Amniotic stem cell (primary cell): Measurements from ENCODE around the gene ATG14.
"Not testable (repeated sequence)": the region's sequence is repeated elsewhere in the genome, so short reads cannot be mapped to it uniquely, and the experiment has no call there.

ENCODE experiments used
- DNase-seq: peaks from one replicate; lab custom pipeline; 2025; lab: John Stamatoyannopoulos, UW

Gene ATG14

DNA sequence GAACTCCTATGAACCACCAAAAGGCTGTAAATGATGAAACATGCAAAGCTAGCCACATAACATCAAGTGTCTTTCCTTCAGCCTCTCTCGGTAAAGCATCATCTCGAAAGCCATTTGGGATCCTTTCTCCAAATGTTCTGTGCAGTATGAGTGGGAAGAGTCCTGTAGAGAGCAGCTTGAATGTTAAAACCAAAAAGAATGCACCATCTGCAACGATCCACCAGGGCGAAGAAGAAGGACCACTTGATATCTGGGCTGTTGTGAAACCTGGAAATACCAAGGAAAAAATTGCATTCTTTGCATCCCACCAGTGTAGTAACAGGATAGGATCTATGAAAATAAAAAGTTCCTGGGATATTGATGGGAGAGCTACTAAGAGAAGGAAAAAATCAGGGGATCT, 61.2 kb downstream of the ATG14 start:
- no peak for DNase-seq

DNA sequence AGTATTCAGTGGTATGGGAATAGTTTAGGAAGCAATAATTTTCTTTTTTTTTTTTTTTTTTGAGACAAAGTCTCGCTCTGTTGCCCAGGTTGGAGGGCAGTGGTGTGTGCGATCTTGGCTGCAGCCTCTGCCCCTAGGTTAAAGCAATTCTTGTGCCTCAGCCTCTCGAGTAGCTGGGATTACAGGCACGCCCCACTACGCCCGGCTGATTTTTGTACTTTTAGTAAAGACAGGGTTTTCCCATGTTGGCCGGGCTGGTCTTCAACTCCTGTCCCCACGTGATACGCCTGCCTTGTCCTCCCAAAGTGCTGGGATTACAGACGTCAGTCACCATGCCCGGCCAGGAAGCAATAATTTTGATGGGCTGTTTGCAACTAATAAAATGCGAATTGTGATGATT, 62.1 kb downstream of the ATG14 start:
- no peak for DNase-seq

DNA sequence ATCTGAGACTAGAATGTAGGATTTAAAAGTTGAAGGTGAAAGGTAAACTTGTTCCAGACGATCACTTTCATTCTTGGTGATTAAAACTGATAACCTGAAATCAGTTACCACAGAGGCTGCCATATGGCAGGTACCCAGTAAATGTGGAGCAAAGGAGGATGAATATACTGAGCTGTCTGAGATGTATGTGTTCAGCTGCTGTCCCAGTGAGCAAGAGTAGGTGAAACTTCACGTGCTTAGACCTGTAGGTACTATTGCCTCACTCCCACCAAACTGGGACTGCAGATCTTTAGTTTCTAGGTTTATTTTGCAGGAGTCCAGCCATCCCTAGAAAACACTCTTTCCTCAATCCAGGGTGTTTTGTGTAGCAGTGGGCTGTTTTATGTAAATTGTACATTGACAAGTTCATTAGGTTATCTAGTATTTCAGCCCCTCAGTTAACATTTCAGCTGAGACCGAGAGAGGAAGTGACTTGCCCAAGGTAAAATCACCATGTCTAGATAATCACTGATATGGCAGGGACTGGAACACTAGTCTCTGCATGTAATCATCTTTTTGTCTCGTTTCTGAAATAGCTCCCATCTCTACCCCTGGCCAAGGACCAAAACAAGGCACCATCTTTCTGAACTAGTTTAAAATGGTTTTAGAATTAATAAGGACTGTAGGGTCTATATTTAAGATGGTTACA, 62.7 kb downstream of the ATG14 start:
- DNase-seq: no peak

DNA sequence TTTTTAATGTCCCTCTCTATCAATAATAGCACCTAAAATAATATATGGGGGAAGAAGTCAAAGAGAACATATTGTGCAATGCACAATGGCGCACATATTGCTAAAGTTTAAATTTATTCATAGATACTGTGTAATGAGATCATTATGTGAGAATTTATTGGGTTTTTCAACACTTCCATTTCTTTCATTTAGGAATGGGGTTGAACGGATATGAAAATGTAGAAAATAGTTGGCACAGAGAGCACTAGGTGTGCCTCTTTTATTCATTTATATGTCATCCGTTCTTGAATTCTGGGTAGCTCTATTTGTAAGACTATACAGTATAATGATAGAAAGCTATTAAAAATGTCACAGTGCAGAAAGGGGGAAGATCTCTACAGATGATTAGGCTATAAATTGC, 63.9 kb downstream of the ATG14 start:
- DNase-seq: no peak

DNA sequence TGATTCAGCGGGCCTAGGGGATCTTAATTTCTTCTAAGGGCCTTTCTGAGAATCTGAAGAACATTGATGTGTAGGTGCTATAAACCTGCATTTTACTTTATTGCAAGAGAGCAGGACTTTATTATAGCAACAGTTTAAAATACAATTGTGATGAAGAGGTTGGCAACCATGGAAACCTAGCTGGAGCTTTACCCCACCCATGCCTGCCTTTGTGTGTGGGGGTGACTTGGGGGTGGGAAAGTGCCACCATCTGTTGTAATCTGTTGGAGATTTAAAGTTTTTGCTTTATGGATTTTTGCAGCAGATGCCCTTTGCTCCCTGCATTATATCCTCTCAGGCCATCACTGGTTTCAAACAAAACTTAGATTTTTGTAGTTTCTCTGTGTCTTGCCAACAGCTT, 64.6 kb downstream of the ATG14 start:
- DNase-seq: no peak

DNA sequence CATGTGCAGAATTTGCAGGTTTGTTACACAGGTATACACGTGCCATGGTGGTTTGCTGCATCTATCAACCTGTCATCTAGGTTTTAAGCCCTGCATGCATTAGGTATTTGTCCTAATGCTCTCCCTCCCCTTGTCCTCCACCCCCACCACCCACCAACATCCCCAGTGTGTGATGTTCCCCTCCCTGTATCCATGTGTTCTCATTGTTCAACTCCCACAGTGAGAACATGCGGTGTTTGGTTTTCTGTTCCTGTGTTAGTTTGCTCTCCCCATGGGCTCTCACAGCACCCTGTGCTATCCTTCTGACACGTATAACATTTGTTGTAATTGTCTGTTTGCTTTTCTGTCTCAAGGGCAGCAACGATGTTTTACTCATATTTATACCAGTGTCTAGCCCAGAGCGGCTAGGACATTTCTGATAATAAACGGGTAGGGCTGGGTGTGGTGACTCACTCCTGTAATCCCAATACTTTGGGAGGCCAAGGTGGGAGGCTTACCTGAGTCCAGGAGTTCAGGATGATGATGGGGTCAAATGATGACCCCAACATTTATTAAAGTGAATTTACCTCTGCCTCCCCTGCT, 67.0 kb downstream of the ATG14 start:
- not testable (repeated sequence) for DNase-seq

DNA sequence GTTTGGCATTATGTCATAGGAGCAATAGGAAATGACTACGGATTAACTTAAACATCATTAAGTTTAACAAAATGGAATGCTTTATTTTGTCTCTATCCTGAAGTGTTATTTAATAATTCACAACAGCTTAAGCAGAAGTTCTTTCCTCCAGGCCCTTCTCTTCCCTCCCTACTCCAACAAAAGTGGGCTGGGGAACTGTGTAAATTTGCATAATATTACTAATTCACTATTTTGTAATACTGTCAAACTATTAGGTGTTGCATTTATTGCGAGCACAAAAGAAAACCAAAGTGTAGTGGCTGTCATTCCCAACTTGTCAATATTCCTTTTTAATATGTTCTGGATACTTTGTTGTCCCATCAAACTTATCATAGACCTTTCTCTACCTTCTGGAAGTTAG, 69.8 kb downstream of the ATG14 start:
- no peak for DNase-seq

DNA sequence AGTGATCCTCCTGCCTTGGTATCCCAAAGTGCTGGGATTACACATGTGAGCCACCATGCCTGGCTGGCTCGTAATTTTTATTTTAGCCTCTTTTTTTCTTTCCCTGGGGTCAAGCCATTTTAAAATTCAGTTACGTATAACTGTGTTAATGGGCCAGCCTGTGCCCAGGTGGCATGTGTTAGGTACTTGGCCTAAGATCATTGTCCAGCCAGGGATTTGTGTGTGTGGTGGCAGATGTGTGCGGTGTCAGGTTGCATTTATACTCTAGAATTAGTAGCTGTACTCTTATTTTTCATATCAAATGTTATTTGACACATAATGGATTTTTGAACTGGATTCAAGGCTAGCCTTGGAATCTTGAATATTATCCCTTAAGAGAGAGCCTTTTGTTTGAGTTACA, 71.1 kb downstream of the ATG14 start:
- DNase-seq: no peak

DNA sequence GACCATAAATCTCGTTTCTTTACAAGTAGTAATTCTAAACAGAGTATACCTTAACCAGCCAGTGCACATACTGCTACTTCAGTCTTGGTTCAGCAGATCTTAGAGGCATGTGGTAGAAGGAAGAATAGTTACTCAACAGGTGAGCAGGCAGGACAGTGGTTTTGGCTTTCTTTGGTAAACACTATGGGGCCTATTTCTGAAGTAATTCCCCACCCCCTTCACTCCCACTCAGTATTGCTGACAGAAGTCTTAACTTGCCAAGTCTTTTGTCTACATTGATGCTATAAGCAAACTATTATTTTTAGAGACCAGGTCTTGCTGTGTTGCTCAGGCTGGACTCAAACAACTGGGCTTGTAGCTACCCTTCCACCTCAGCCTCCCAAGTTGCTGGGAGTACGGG, 71.9 kb downstream of the ATG14 start:
- no peak for DNase-seq

DNA sequence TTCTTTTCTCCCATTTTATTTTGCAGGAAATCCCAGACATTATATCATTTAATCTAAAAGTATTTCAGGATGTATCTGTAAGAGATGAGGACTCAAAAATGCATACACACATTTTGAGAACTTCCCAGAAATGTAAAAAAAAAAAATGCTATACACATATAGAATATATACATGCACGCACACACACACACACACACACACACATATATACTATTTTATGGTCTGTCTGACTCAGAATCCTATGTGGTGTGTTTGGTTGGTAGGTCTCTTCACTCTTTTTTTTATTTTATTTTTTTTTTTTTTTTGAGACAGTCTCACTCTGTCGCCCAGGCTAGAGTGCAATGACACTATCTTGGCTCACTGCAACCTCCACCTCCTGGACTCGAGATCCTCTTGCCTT, 74.9 kb downstream of the ATG14 start:
- DNase-seq: no peak

DNA sequence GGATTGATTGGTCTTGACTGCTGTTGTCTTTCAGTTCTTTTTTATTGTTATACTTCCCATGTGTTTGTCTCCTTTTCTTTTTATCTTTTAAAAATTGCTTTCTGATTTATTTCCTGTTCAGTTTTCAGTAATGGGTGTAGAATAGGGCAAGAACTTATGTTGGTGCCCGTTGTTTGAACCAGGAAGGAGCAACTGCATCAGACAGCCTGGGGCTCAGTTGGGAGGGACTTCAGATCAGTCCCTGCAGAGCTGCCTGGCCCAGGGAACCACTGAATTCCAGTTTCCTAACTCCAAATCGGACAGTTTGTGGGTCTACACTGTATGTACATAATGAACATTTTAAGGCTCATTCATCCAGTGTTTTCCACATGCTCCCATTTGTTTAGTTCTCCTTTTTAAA, 75.5 kb downstream of the ATG14 start:
- no peak for DNase-seq

DNA sequence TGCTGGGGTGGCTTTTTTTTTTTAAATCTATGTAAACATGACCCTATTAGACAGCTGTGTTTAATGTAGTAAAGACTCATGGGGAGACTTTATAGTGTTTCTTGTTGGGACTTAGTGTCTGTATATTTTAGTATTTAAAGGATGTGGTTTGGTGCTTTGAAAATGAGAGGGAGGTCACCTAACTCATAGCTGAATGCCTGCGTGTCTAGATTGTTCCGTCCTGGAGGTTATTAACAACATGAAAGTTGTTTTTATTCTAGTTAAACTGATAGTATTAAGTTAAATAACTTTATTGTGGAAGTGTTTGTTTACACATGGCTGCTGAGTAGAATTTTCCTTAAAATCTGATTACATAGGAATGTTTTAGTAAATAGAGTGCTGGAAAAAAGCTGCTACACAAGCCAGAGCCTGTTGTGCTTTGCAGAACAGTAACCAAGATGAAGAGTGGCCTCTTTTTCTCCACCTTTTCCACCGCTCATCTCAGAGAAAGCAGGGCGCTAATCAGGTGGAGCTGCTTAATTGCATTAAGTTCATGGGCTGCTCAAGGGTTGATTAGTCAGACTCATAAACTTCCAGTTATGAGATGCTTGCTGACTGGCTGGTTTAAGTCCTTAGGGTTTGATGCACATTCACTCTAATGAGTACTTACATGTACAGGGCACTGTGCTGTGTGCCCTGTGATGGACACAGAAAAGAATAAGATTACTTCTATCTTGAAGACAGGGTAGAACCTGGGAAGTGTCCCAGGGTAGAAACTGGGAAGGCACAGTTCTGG, 77.7 kb downstream of the ATG14 start:
- DNase-seq: no peak

DNA sequence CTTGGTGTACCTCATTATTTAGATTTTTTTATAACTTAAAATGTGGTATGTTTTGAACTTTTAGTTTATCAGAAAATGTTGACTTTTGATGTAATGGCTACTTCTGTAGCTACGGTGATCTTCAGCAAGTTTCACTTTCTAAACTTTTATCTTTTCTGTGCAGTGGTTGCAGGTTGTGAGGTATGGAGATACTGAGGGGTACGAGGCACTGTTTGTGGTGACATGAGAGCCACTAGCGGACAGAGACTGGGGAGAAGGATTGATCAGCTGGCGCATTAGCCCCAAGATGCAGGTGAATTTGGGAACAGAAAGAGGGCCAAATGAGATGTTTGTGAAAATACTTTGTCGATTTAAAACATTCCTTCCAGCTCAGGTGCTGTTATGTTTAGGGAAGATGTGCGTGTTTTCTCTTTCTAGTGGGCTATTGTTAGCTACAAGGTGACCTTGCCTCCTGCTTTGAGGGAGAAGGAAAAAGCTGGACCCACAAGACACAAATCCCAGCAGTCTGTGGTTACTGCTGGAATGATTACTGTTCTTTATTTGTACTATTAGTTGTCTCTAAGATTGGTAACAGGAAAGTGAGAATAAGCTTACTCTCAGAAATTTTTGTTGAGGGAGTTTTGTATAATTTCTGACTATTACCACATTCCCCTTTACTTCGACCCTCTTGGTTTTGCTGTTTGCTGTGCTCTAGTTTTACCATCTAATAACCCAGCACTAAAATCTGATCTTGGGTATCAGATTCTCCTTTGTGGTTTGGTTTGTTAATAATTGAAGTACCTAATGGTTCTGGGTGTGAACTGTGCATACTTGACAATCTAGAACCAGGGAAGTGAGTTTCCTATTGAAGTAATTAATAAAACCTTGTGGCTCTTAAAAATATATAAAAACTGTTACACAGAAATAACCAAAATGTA, 78.7 kb downstream of the ATG14 start:
- DNase-seq: no peak

DNA sequence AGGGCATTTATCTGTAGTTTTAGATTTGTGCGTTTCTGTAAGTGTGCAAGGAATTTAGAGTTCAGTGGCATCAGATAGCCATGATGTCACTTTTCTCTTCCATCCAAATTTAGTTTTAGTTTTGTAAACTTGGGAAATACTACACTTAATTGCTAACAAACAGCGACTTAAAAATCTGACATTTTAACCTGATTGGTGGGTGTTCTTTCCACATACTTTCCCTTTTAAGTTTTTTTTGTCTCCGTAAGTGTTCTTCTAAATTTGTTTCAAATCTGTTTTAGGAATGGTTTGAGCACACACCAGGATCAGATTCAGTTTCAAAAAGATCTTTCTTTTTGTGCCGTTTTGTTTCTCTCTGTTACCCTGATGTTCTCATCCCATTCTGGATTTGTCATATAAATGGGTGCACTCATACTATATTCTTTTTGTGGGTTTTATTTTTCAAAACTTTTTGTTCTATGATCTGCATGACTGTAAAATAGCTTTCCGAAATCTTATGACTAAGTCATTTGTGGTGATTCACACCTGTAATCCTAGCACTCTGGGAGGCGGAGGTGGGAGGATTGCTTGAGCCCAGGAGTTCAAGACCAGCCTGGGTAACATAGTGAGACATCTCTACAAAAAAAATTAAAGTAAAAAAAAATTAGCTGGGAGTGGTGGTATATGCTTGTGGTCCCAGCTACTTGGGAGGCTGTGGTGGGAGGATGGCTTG, 81.5 kb downstream of the ATG14 start:
- DNase-seq: no peak

DNA sequence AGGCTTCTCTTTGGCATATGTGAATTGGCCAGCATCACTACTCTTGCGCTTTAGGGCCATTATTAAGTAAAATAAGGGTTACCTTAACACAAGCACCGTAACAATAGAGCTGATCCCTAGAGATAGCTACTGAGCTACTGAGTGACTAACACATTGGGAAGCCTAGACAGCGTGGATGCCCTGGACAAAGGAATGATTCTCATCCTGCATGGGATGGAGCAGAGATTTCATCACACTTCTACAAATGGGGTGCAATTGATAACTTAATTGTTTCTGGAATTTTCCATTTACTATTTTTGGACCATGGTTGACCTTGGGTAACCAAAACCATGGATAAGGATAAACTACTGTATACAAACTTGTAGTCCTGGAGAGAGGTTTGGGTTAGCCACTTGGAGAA, 83.3 kb downstream of the ATG14 start:
- no peak for DNase-seq

DNA sequence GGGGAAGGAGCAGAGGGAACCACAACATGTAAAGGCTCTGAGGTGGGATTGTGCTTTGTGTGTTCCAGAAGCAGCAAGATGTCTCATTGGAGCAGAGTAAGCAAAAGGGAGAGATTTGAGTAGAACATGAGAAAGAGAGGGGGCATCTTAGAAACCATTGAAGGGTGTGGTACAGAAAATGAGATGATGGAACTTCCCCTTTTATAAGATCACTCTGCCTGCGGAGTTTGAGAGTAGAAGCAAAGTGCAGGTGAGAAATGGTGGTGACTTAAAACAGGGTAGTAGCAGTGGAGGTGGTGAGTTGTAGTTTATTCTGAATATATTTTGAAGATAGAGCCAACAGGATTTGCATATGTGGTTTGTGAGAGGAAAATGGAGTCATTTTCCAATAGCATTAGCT, 84.5 kb downstream of the ATG14 start:
- DNase-seq: no peak

DNA sequence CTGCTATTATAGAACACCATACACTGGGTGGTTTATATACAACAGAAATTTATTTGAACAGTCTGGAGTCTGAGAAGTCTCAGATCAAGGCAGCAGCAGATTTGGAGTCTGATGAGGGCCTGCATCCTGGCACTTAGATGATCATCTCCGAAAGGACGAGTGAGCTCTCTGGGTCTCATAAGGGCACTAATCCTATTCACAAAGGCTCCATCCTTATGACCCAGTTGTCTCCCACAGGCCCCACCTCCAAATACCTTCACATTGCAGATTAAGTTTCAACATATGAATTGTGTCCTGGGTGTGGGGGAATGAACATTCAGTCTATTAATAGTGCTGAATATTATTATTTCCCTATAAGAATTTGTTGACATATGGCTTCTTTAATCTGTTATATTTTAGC, 86.8 kb downstream of the ATG14 start:
- DNase-seq: no peak

DNA sequence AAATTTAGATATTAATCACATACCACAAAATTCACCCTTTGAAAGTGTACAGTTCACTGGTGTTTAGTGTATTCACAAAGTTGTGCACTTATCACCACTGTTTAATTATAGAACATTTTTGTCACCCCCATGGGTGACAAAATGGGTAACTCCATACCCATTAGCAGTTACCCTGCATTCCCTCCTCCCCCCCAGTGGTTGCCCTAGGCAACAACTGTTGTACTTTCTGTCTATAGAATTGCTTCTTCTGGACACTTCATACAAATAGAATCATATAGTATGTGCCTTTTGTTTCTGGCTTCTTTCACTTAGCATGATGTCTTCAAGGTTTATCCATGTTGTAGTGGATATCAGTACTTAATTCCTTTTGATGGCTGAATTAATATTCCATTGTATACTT, 87.7 kb downstream of the ATG14 start:
- DNase-seq: no peak

DNA sequence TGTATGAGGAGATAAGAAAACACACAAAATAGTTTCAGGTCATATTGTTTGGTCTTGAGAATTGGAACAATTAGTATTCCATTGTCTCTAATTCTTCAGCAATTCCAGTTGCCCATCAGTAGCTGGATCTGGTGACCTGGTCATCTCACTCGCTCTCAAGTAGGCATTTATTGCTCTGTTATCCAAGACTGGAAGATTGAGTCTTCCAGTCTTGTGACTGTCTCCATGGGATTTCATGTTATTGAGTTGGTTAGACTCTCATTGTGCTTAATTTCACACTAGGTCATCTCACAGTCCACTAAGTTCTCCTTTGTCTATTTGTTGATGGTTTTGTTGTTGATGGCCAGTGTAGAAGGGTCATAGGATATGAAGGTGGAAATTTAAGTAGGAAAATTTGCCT, 92.9 kb downstream of the ATG14 start:
- no peak for DNase-seq

DNA sequence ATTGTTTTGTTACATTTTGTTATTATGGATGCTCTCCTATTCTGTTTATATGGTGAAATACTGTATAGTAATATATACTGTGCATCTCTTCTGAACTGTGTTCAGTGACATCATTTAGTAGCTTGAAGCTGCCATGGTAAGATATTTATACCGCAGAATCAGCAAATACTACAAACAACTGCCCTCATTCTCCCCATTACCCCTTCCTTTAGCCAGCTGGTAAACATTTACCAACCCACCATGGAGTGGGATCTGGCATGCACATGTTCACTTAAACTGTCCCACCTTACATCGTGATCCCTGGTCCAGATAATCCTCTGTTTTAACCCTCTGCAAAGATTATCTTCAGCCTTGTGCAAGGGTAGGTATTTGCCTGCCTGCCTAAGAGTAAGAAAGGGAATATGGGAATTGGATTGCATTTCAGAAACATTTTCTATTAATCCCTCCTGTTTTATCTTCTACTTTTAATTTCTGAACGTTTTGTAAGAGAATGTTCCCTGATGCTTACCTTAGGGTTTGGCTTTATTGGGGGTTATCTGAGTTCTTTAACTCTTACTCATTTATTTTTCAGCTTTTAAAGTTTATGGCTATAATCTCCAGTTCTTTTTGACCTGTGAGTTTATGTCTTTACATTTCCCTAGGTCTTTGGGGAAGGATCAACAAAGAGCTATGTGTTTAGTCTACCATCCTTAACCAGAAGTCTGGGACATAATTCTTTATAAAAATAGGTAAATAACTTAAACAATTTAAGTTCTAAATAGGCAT, 93.9 kb downstream of the ATG14 start:
- DNase-seq: no peak

DNA sequence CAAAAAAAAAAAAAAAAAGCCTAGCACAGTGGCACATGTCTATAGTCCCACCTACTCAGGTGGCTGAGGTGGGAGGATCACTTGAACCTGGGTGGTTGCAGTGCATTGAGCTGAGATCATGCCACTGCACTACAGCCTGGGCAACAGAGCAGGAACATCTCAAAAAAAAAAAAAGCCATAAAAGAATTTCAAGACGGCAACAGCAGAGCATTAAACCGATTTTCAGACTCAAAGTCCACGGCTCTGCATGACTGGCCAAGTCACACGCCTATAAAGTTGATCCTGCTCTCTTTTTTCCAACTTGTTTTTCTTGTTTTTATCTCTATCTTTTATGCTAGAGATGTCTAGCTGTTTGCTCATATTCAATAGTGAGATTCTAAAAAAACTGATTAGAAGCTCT, 95.1 kb downstream of the ATG14 start:
- DNase-seq: no peak
